Measurements from ENCODE around the gene OR7C1. TPM values are rescaled to one million over a fixed set of nuclear protein-coding genes. Genes with fewer than 3 reads are reported as not detected.
"Not testable (repeated sequence)": the region's sequence is repeated elsewhere in the genome, so short reads cannot be mapped to it uniquely, and the experiment has no call there.

Gene OR7C1
- total RNA-seq, 1 donor from 2014 or later: not detected

DNA sequence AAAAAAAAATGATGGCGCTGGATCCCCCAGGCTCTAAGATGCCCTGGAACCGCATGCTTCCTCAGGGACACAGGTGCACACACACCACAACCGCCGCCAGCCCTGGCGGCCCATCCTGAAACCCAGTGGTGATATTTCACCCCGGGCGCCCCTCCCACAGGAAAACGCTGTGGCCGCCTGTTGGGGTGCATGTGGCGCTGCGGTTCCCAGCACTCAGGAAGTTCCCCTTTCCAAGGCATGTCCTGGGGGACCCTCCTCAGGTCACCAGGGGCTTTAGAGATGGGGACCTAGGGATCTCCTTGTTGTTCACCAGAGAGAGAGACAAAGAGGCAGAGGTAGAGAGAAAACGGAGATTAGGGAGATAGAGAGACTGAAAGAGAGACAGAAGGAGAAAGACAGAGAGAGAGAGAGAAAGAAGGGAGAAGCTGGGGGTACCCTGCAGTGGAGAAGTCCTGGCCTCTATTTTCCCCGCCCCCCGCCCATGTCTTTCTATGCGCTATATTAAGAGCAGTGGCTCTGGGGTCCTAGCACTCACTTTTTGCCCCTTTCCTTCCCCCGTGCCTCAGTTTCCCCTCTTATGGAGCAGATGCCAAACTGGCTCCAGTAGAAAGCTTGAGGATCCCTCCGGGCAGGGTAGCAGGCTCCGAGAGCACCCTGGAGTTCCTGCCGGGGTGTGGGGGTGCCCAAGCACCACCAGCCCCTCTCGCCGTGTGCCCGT, 59.0 kb downstream of the OR7C1 start:
- Mint-ChIP-seq H3K4me1 (ENCODE audit: low read depth) (no peaks in the 10 kb centered on the region), H3K9me3 (ENCODE audit: low read depth) (no peaks in the 10 kb centered on the region), H3K4me3 (ENCODE audit: unreplicated experiment) (no peak overlapping the region), H3K27me3 (ENCODE audit: low read depth) (peaks cover 6% of the 10 kb centered on the region), H3K36me3 (ENCODE audit: low read depth) (no peaks in the 10 kb centered on the region), H3K27ac (ENCODE audit: unreplicated experiment) (no peak overlapping the region)
- no peak for DNase-seq (ENCODE audit: low spot score)
- TF ChIP-seq, protein P1, sequence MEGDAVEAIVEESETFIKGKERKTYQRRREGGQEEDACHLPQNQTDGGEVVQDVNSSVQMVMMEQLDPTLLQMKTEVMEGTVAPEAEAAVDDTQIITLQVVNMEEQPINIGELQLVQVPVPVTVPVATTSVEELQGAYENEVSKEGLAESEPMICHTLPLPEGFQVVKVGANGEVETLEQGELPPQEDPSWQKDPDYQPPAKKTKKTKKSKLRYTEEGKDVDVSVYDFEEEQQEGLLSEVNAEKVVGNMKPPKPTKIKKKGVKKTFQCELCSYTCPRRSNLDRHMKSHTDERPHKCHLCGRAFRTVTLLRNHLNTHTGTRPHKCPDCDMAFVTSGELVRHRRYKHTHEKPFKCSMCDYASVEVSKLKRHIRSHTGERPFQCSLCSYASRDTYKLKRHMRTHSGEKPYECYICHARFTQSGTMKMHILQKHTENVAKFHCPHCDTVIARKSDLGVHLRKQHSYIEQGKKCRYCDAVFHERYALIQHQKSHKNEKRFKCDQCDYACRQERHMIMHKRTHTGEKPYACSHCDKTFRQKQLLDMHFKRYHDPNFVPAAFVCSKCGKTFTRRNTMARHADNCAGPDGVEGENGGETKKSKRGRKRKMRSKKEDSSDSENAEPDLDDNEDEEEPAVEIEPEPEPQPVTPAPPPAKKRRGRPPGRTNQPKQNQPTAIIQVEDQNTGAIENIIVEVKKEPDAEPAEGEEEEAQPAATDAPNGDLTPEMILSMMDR (IDR thresholded peaks at IDR 0.05): no peak

DNA sequence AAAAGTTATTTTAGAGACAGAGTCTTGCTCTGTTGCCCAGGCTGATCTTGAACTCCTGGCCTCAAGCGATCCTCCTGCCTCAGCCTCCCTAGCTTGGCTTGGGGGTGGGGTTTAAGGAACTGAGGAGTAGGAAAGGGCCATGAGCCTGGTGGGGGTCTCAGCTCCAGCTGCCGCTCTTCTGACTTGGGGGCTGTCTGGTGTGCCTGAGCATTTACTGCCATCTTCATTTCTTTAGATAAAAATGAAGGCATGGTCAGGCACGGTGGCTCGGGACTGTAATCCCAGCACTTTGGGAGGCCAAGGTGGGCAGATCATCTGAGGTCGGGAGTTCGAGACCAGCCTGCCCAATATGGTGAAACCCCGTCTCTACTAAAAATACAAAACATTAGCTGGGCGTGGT, 59.7 kb downstream of the OR7C1 start:
- not testable (repeated sequence) for H3K4me1 Mint-ChIP-seq (ENCODE audit: low read depth); H3K4me3 Mint-ChIP-seq (ENCODE audit: unreplicated experiment); H3K36me3 Mint-ChIP-seq (ENCODE audit: low read depth); H3K9me3 Mint-ChIP-seq (ENCODE audit: low read depth); H3K27me3 Mint-ChIP-seq (ENCODE audit: low read depth); DNase-seq (ENCODE audit: low spot score); H3K27ac Mint-ChIP-seq (ENCODE audit: unreplicated experiment)

DNA sequence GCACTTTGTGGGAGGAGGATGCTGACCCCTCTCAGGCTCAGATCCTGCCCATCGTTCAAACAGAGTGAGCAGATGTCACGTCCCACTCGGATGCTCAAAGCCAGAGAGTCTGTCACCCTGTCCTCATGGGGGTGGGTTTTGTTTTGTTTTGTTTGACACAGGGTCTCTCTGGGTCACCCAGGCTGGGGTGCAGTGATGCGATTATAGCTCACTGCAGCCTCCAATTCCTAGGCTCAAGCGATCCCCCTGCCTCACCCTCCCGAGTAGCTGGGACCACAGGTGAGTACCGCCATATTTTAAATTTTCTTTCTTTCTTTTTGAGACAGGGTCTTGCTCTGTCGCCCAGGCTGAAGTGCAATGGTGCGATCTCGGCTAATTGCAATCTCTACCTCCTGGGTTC, 60.6 kb downstream of the OR7C1 start:
- Mint-ChIP-seq H3K27ac (ENCODE audit: unreplicated experiment) (no peak overlapping the region), H3K36me3 (ENCODE audit: low read depth) (no peaks in the 10 kb centered on the region), H3K27me3 (ENCODE audit: low read depth) (peaks cover 7% of the 10 kb centered on the region), H3K4me1 (ENCODE audit: low read depth) (no peaks in the 10 kb centered on the region), H3K4me3 (ENCODE audit: unreplicated experiment) (no peak overlapping the region), H3K9me3 (ENCODE audit: low read depth) (no peaks in the 10 kb centered on the region)
- TF ChIP-seq, protein P1 (IDR thresholded peaks at IDR 0.05): no peak
- no peak for DNase-seq (ENCODE audit: low spot score)

DNA sequence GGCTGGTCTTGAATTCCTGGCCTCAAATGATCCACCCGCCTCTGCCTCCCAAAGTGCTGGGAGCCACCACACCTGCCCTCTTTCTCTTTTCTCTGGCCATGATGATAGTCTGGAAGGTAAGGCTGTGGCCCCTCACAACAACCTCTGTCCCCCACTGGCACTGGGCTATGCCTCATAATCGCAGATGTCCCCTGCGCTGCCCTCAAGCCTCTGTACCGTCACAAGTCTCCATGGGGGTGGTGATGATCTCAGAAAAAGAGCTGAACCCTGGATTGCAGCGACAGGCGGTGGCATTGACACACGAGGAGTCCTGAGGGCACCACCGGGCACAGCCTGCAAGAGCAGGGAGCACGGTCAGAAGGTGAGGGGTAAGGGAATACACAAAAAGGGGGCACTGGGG, 61.3 kb downstream of the OR7C1 start:
- not testable (repeated sequence) for DNase-seq (ENCODE audit: low spot score); H3K27me3 Mint-ChIP-seq (ENCODE audit: low read depth); H3K36me3 Mint-ChIP-seq (ENCODE audit: low read depth); H3K9me3 Mint-ChIP-seq (ENCODE audit: low read depth); H3K27ac Mint-ChIP-seq (ENCODE audit: unreplicated experiment); H3K4me1 Mint-ChIP-seq (ENCODE audit: low read depth); H3K4me3 Mint-ChIP-seq (ENCODE audit: unreplicated experiment)

DNA sequence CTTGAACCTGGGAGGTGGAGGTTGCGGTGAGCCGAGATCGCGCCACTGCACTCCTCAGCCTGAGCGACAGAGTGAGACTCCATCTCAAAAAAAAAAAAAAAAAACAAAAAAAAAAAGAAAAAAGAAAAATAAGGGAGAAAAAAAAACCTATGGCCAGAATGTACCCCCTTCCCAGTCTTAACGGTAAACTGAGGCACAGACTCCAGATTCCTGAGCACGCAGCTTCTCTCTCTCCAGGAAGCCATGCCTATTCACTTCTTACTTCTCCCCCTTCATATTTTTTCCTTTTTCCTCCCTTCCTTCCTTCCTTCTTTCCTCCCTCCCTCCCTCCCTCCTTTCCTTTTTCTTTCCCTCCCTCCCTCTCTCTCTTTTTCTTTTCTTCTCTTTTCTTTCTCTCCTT, 62.0 kb downstream of the OR7C1 start:
- no peak for DNase-seq (ENCODE audit: low spot score)
- Mint-ChIP-seq H3K9me3 (ENCODE audit: low read depth) (no peaks in the 10 kb centered on the region), H3K4me3 (ENCODE audit: unreplicated experiment) (no peak overlapping the region), H3K27me3 (ENCODE audit: low read depth) (peaks cover 7% of the 10 kb centered on the region), H3K4me1 (ENCODE audit: low read depth) (no peaks in the 10 kb centered on the region), H3K36me3 (ENCODE audit: low read depth) (no peaks in the 10 kb centered on the region), H3K27ac (ENCODE audit: unreplicated experiment) (no peak overlapping the region)
- TF ChIP-seq, protein P1 (IDR thresholded peaks at IDR 0.05): no peak

DNA sequence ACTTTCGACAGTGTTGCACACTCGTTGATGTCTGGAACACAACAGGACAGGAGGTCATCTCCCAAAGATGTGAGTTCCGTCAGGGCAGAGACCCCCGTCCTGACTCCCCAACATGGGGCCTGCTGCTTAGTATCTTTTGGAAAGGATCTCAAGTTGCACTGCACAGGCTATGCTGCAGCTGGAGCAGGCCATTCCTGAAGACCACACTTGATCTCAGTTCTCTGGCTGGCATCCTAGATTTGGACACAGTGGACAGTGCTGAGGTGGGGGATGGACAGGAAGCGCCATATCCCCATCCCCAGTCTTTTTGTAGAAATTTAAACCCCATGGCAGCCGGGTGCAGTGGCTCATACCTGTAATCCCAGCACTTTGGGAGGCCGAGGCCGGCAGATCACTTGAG, 62.5 kb downstream of the OR7C1 start:
- Mint-ChIP-seq H3K9me3 (ENCODE audit: low read depth) (no peaks in the 10 kb centered on the region), H3K27me3 (ENCODE audit: low read depth) (peaks cover 7% of the 10 kb centered on the region), H3K4me3 (ENCODE audit: unreplicated experiment) (no peak overlapping the region), H3K36me3 (ENCODE audit: low read depth) (no peaks in the 10 kb centered on the region), H3K4me1 (ENCODE audit: low read depth) (no peaks in the 10 kb centered on the region), H3K27ac (ENCODE audit: unreplicated experiment) (no peak overlapping the region)
- TF ChIP-seq, protein P1 (IDR thresholded peaks at IDR 0.05): no peak
- DNase-seq (ENCODE audit: low spot score): no peak
